ENCODE data around the gene SHROOM2.

DNA sequence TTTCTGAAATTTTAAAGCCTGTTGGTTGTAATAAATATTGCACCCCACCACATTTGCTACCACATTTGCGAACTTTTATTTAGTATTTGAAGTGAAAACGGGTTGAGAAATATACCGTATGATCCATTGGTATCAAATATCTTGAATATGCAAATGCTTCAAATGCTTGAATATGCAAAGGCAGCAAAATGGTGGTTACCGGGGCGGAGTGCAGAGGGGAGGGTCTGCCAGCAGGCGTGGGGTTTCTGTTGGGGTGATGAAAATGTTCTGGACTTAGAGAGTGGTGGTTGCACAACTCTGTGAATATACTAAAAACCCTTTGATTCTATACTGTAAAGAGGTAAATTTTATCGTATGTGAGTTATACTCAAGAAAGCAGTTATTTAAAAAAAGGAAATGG is 35.3 kb downstream of the SHROOM2 start:
- TF ChIP-seq ISL1 (CRISPR knock-in tag; IDR thresholded peaks at IDR 0.05) (no peak), PPARA (CRISPR knock-in tag; IDR thresholded peaks at IDR 0.05; ENCODE audit: borderline replicate concordance) (no peak), ZNF70 (CRISPR knock-in tag; IDR thresholded peaks at IDR 0.05) (no peak), CSDC2 (CRISPR knock-in tag; IDR thresholded peaks at IDR 0.05) (no peak), ZC3H10 (CRISPR knock-in tag; IDR thresholded peaks at IDR 0.05) (no peak)
- TF ChIP-seq, protein P1, sequence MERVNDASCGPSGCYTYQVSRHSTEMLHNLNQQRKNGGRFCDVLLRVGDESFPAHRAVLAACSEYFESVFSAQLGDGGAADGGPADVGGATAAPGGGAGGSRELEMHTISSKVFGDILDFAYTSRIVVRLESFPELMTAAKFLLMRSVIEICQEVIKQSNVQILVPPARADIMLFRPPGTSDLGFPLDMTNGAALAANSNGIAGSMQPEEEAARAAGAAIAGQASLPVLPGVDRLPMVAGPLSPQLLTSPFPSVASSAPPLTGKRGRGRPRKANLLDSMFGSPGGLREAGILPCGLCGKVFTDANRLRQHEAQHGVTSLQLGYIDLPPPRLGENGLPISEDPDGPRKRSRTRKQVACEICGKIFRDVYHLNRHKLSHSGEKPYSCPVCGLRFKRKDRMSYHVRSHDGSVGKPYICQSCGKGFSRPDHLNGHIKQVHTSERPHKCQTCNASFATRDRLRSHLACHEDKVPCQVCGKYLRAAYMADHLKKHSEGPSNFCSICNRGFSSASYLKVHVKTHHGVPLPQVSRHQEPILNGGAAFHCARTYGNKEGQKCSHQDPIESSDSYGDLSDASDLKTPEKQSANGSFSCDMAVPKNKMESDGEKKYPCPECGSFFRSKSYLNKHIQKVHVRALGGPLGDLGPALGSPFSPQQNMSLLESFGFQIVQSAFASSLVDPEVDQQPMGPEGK (CRISPR knock-in tag; IDR thresholded peaks at IDR 0.05; ENCODE audit: borderline replicate concordance): no peak
- TF ChIP-seq, protein P2, sequence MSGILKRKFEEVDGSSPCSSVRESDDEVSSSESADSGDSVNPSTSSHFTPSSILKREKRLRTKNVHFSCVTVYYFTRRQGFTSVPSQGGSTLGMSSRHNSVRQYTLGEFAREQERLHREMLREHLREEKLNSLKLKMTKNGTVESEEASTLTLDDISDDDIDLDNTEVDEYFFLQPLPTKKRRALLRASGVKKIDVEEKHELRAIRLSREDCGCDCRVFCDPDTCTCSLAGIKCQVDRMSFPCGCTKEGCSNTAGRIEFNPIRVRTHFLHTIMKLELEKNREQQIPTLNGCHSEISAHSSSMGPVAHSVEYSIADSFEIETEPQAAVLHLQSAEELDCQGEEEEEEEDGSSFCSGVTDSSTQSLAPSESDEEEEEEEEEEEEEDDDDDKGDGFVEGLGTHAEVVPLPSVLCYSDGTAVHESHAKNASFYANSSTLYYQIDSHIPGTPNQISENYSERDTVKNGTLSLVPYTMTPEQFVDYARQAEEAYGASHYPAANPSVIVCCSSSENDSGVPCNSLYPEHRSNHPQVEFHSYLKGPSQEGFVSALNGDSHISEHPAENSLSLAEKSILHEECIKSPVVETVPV (CRISPR knock-in tag; IDR thresholded peaks at IDR 0.05): no peak

Measured in SK-N-SH treated with all-trans-retinoic acid at 6 μM for 48 hours (cell line).